GM10847 (cell line): ENCODE data around the gene AP1G2.

Experiments
- POLR2A ChIP-seq: IDR thresholded peaks from 2 replicates; pipeline ENCODE4 v1.6.1; 2011; ENCODE audit not compliant: insufficient read length; ENCODE audit errors: extremely low read depth

The AP1G2 gene

DNA sequence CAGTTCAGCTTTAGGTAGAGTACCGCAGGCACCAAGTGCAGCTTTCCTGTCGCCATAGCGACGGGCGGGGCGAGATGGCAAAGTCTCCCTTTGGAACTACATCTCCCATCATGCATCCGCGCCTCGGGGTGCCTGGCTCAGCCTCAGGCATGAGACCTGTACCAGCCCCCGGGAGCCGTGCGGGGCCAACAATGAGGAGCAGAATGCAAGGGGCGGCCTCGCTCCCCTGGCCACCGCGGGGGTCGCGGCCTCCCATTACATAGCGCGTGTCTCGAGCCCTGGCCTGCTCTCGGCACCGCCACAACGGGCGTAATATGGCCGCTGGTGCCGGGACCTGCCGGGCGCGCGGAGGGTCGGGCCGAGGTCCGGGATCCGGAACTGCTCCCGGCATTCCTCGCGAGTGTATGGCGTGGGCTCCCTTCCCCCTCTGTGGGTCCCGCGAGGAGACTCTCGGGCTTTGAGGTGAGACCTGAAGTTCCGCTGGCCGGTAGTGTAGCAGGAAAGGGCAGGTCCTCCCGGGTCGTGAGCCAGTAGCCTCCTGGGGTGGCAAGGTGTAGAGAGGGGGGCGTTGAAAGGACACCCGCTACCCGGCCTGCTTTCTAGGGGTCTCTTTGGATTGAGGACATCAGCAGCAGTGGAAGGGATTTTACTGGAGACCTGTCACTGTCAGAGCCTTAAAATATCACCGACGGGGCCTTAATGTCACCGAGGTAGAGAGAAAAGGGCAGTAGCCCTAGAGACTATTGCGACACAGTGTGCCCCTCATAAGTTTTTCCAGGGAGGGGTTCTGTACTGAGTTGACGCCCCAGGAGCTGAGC is 11.5 kb downstream of the AP1G2 start, which contains the start of gene THTPA:
TSS of gene THTPA (plus strand) at position 390 of the 818 bp plus-strand sequence. CDS start 487 bp downstream, outside the sequence.
- TF ChIP-seq POLR2A: peak; percentile 77

DNA sequence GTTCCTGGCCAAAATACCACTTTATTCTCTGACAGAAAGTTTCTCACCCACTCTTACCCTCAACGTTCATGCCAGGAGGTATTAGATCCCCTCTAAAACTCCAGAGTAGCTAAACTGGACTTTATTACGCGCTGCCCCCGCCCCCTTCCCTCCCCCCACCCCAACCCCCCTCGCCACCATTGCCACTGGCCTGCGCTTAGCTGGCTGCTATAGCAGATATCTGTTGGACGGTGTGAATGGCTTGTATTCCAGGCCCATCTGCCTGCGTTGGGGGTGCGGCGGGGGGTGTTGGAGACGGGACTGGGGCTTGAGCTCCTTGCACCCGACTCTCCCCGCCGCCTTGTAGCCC is 12.1 kb downstream of the AP1G2 start:
- no peak for TF ChIP-seq POLR2A

DNA sequence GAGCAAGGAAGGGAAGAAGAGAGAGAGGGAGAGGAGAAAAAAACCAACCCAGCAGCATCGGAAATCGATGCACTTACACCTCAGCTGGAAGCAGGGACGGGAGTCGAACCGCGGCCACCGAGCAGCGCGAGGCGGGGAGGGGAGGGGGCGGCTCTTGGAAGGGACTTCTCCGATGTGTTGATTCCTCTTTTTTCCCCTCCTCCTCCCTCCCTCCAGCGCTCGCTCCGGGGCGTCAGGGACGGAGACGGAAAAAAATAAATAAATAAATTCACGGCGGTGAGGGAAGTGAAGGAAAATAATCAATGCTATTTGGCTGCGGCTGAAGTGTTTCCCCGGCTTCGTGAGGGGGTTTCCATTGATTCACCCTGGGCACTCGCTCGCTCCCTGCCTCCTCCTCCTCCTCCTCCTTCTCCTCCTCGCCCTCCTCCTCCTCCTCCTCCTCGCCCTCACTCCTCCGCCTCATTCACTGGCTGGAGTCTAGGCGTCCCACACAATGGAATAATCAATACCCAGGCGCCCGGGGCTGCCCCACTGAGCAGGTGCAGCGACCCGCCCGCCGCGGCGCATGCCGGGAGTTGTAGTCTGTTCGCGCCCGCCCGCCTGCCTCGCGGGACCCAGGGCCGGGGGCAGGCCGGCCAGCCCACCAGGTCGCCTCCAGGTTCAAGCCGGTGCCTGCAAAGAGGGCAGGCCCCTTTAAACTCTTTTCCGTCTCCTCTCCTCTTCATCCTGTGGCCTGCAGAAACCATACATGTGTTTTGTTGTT is 16.1 kb downstream of the AP1G2 start, which contains the start of gene ZFHX2:
TSS of gene ZFHX2 (minus strand) at position 500 of the 763 bp plus-strand sequence. CDS start 16,440 bp downstream, outside the sequence.
- peak; percentile 28 for TF ChIP-seq POLR2A

DNA sequence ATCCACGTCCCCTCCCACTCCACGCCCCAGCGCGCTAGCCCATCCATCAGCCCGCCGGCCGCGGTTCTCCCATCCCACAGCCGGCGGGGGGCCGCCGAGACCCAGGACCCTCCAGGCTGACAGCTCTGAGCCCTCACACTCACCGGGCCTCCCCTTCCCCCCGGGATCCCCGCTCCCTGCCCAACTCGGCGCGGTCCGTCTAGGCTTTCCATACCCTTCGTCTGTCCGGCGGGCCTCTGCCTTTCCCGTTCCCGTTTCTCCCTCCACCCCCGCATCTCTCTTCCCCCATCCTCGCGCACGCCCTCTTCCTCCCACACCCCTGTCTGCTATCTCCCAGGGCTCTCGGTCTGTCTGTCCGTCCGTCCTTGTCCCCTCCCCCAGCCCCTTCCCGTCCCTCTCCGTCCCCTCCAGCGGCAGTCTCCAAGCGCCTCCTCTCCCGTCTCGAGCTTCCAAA is 16.8 kb downstream of the AP1G2 start:
- TF ChIP-seq POLR2A: no peak

DNA sequence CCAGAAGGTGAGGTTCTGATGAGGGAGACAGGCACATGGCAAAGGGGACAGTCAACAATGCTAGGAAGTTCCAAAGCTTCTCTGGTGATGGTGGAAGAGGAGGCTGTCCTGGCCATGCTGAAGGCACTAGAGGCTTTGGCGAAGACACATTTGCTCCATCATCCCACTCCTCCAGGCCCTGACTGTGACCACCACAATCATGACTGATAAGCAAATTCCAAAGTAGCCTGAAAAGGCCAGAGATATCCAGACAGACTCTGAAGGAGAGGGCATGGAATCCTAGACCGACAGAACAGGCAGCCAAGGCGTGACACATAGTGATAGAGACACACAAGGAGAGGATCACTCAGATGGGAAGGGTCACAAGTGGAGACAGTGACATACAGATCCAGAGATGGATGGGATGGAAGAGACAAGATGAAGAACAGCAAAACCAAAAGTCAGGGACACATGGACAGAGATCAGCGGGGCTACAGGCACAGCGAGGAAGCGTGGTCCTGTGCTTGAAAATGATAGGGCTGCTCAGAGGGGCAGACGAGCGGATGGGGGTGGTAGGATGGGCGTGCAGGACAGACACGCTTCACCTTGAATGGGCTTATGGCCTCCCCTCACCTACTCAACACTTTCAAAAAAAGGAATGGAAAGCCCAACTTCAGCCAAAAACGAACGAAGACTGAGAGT is 17.3 kb downstream of the AP1G2 start:
- TF ChIP-seq POLR2A: no peak

DNA sequence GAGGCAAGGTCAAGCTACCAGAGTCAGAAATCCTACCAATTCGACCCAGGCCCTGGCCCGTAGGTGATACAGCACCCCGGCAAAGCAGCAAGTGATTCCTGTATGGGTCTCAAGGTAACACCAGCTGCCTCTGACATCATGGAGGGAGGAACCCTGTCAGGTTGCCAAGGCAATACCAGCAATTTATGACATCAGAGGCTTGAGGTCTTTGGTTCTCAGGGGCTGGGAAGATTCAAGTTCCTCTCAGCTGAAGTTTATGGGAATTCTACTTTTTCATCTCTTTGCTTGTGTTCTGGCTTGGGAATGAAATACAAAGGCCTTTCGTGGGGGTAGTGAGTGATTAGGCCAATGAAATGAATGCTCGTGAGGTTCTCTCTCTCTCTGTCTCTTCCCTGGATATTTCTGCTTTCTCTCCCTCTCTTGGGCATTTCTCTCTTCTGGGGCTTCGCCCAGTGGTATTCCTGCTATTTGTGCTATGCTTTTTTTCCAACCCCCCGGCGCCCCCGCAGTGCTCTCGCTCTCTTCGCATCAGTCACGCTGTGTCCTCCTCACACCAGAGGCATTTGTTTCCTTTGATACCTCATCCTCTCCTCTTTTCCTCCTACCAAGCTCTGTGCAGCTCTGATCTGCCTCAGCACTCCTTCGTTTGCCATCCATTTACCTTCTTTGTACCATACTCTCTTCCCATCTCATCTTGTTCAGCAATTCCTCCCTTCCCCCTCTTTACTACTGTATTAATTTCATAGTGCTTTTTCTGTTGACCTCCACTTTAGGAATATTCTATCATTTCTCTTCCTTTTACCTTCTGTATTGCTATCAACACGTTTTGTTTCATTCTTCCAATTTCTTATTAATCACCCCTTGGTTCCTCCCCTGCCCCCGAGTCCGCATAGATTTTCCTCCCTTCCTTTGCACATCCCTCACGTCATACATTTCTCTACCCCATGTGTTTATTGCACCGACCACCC is 19.0 kb downstream of the AP1G2 start:
- TF ChIP-seq POLR2A: no peak

DNA sequence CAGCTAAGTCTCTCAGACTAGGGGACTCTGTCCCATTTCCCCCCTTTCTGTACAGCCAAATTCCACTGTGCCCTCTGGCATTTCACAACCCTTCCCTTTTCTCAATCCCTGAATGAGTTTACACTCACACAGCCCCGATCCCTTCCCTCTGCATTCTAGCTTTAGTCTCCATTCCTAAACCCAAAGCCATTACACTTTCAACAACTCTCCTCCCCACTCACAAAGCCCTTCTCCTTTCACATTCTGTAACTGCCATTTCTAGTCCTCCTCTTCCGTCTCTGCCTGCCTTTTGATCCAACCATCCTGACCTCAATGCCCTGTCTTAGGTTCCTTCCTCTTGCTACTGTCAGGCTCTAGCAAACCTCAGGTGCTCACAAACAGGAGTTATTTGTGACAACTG is 19.7 kb downstream of the AP1G2 start:
- TF ChIP-seq POLR2A: no peak

DNA sequence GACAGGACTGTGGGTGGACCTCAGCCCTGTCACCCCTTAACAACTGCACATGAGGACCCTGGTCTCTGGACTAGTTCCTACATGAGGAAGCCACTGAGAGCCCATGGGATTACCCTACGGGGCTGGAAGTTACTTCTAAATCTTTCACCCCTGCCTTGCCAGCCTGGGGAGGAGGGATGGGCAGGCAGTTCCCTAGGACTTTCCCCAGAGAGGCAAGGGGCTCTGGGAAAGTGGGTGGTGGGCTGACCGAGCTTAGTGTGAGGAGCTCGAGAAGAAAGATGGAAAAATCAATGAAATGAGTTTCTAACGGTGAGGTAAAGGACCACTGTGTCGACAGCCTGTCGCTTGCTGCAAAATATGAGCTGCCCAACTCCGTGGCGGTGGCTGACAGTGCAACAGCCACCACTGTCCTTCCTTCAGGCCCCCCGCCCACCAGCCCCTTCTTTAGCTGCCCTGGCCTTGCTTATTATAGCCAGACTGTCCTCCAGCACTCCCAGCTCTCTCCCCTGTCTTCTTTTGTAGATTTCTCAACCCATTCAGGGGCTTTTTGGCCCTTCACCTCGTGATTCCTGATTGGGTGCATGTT is 21.0 kb downstream of the AP1G2 start:
- no peak for TF ChIP-seq POLR2A

DNA sequence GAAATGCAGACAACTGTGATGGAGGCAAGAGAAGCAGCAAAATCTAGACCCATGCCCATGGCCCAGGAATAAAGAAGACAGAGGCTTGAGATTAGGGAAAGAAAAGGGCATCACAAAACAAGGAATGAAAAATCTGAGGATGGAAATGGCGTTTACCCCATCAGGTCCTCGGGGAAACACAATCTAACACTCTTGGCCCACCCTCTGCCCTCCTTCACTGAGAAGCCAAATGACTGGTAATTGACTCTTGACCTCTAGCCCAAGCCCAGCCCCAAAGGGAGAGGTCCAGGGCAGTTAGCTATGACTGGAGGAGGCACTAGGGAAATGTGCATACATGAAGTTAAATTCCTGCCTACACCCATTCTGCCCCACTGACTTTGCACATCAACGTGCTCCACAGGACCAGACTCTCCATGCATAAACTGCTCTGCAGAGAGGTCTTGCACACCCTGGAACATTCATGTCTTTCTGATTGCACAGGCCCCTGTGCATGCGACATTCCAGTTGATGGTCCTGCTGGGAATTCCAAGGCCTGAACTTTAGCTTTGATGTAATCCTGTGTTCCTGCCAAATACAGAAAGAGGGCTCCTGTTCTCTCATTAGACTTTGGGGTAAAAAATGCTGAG is 21.7 kb downstream of the AP1G2 start:
- no peak for TF ChIP-seq POLR2A

DNA sequence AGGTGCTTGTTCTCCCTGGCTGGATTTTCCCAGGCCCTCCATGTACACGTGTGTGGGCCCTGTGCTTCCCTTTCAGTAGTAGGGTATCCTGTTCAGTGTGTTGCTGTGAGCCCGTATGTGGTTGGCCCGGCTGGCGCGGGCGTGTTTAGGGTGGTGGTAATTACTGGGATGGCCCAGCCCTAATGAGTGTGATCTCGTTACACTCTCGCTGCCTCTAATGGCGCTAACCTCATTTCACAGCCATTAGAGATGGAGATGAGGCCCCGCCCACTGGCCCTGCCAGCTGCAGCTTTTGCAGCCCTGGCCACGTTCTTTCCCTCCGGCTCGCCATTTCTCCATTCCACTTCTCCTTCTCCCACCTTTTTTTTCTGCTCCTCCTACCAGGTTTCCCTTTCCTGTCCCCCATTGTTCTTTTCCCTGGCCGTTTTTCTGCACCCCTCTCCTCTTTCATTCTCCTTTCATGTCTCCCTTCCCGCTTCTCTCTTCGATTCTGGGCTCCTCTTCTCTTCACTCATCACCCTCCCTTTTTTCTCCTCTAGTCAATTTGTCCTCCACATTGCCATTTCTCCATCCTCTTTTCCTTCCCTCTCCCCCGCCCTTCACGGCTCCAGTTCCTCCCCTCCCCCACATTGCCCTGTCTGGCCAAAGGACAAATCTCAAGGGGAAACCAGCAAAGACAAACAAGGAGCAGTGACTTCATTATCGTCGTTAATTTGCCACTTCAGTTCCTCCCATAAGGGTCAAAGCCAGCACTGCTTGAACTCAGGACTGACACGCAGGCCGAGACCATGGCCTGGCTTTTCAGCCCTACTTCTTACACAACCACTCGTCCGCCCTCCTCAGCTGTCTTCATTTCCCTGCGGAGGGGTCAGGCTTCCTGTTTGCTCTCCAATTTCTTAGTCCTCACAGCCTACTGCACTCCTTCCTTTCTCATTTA is 22.8 kb downstream of the AP1G2 start:
- no peak for TF ChIP-seq POLR2A

DNA sequence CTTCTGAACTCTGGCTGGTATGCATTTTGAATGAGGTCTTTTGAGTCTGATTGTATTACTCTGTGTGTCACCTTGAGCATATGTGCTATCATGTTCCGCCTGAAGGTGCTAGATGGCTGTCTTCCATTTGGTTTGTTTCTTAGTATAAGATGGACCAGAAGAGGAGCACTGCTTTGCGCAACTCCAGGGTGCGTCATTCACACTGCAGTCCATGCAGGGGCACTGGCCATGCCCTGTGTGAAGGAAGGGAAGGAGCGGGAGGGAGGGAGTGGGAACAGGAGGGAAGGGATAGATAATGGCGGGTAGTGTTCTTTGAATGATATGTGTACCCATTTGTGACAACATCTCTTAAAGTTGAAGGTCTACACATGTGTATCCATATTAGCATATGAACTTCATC is 24.2 kb downstream of the AP1G2 start:
- no peak for TF ChIP-seq POLR2A

DNA sequence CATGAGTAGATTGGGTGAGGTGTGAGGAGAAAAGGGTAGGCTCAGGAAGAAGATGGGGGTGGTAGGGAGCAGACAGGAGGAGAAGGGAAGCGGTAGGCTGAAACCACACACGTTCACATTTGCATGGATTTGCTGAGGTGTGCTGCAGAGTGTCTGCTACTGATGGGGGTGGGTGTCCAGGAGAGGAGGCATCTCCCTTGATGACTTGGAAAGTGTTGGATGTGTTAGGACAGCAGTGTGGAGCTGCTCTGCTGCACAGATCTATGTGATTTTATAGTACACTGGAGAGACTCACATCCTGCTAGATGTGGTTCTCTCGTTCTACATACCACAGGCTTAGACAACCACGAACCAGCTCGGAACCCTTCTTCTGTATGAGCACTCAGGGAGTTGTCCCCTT is 25.3 kb downstream of the AP1G2 start:
- no peak for TF ChIP-seq POLR2A

DNA sequence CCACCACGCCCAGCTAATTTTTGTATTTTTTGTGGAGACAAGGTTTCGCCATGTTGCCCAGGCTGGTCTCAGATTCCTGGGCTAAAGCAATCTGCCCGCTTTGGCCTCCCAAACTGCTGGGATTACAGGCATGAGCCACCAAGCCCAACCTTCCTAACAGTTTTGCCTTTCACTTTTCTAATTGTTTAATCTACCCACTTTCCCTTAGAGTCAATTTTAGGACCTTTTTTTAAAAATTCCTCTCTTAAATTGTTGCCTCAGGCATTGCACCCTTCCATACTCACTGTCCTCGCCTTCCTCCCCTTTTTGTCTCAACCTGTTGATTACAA is 27.5 kb downstream of the AP1G2 start:
- TF ChIP-seq POLR2A: no peak
